Osteoblast (primary cell): ENCODE data around the gene SRD5A1. TPM values are rescaled to one million over a fixed set of nuclear protein-coding genes. Genes with fewer than 3 reads are reported as not detected.

Experiments
- DNase-seq: peaks from one replicate; pipeline ENCODE4 v3.0.0; 2011; ENCODE audit warnings: low spot score, mixed read lengths; ENCODE audit not compliant: insufficient read length; ENCODE audit errors: missing footprints
- H2AFZ ChIP-seq: 2 replicates; pipeline ENCODE4 v1.6.0; 2011; ENCODE audit warnings: mild to moderate bottlenecking, low read length
- H3K27ac ChIP-seq: 2 replicates; pipeline ENCODE4 v1.5.1; 2011; ENCODE audit warnings: mild to moderate bottlenecking, low read depth, low read length, moderate library complexity
- H3K27me3 ChIP-seq: 2 replicates; pipeline ENCODE4 v1.6.0; 2012; ENCODE audit warnings: mild to moderate bottlenecking, control low read depth, inconsistent platforms, low read length, moderate library complexity; ENCODE audit not compliant: insufficient read depth
- H3K36me3 ChIP-seq: 2 replicates; pipeline ENCODE4 v1.5.1; 2011; ENCODE audit warnings: mild to moderate bottlenecking, low read length, control low read depth, moderate library complexity; ENCODE audit not compliant: insufficient read depth
- H3K4me1 ChIP-seq: 2 replicates; pipeline ENCODE4 v1.5.1; 2011; ENCODE audit warnings: mild to moderate bottlenecking, low read length, control low read depth, moderate library complexity; ENCODE audit not compliant: insufficient read depth
- H3K4me2 ChIP-seq: 2 replicates; pipeline ENCODE4 v1.6.0; 2011; ENCODE audit warnings: mild to moderate bottlenecking, low read length; ENCODE audit not compliant: insufficient read depth
- H3K4me3 ChIP-seq: fragments of 200-600 bp; sonication (generic); 3 replicates; pipeline ENCODE4 v1.5.1; 2012; ENCODE audit warnings: mild to moderate bottlenecking, low read length, inconsistent platforms; ENCODE audit not compliant: insufficient read depth
- H3K79me2 ChIP-seq: 2 replicates; pipeline ENCODE4 v1.6.0; 2012; ENCODE audit warnings: mild to moderate bottlenecking, low read length, control low read depth, inconsistent platforms; ENCODE audit not compliant: insufficient read depth
- H3K9me3 ChIP-seq: 2 replicates; pipeline ENCODE4 v1.5.1; 2011; ENCODE audit warnings: low read depth, low read length, control low read depth
- H4K20me1 ChIP-seq: 2 replicates; pipeline ENCODE4 v1.6.0; 2012; ENCODE audit warnings: mild to moderate bottlenecking, low read length, control low read depth; ENCODE audit not compliant: insufficient read depth
- CTCF ChIP-seq: IDR thresholded peaks from 2 replicates; pipeline ENCODE4 v1.5.1; 2011; ENCODE audit warnings: mild to moderate bottlenecking, low read depth, low read length, moderate library complexity; ENCODE audit errors: extremely low read depth
- total RNA-seq: library from RNA; depleted of rRNA; stranded (reverse); fragments of >200 nt; gene quantifications from 2 replicates; pipeline ENCODE4 v1.2.3, GENCODE V29; 2012

The SRD5A1 gene
- total RNA-seq, 1 donor: 9.4 TPM

DNA sequence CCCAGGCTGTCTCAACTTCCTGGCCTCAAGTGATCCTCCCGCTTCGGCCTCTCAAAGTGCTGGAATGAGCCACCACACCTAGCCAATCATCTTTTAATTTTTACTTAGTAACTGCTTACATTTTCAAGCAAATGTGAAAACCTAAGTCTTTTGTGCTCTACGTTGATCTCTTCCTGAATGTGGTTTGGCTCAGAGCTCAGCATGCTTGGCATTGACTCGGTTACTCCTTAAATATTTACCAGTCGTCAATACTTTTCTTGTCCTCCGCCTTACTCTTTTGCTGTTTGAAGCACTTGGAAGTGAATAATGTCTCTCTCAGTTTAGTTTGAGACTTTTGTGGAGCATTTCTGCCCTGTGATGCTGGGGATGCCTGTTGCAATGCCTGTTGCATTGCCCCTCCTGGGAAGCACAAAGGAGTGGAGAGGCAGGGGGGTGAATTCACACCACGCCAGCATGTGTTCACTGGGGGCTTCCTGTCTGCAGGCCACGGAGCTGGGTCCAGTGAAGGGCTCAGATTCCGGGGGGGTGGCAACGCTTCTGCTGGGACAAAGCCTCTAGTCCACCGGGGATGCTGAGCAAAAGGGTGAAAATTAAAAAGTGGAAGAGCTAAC lies 66.9 kb downstream of the SRD5A1 start:
- Histone ChIP-seq H3K4me2 (no peak overlapping the region), H3K79me2 (no peaks in the 10 kb centered on the region), H3K36me3 (no peaks in the 10 kb centered on the region), H3K27ac (no peak overlapping the region), H3K4me1 (peaks cover 18% of the 10 kb centered on the region), H3K27me3 (peaks cover 17% of the 10 kb centered on the region), H3K9me3 (no peaks in the 10 kb centered on the region), H4K20me1 (no peaks in the 10 kb centered on the region), H2AFZ (no peak overlapping the region), H3K4me3 (no peak overlapping the region)
- no peak for DNase-seq
- TF ChIP-seq CTCF: no peak

DNA sequence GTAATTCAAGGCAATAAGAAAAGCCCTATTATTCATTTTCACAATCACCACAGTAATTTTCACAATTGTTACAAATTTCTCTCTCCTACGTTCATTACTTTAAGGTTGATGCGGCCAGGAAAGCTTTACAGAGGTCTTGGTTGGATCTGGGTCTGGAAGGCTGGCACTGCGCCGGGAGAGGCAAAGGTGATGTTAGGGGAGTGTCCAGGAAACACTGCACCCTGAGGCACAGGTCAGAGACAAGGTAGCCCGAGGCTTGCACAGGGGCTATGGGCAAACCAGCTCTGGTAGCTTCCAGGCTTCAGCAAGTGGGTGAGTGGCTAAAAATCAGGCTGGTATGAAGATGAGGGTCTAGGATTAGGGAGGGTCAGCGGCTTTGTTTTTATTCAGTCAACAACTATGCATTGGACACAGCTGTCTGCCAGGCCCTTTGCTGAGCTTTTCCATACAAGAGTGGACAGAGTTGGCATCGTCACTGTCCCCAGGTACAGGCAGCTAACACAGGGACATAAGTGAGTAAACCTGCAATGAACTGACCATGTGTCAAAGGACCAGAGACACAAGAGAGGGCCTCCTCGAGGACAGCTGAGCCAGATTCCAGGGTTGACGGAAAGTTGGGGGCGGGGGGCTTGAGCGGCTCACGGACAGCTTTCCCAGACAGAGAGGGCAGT lies 67.6 kb downstream of the SRD5A1 start:
- no peaks in the 10 kb centered on the region for H3K79me2 ChIP-seq
- H2AFZ ChIP-seq: no peak overlapping the region
- no peaks in the 10 kb centered on the region for H3K36me3 ChIP-seq
- no peaks in the 10 kb centered on the region for H4K20me1 ChIP-seq
- no peak overlapping the region for H3K27ac ChIP-seq
- peak; percentile 35 for DNase-seq
- H3K27me3 ChIP-seq: peaks cover 17% of the 10 kb centered on the region
- no peak overlapping the region for H3K4me3 ChIP-seq
- TF ChIP-seq CTCF: no peak
- peaks cover 22% of the 10 kb centered on the region for H3K4me1 ChIP-seq
- H3K4me2 ChIP-seq: no peak overlapping the region
- H3K9me3 ChIP-seq: no peaks in the 10 kb centered on the region

GRCh38 chr5:6701491-6701890 lies 68.3 kb downstream of the SRD5A1 start:
- Histone ChIP-seq H3K79me2 (no peaks in the 10 kb centered on the region), H3K27me3 (peaks cover 17% of the 10 kb centered on the region), H3K27ac (no peak overlapping the region), H3K4me3 (no peak overlapping the region), H3K4me1 (peaks cover 22% of the 10 kb centered on the region), H2AFZ (no peak overlapping the region), H4K20me1 (no peaks in the 10 kb centered on the region), H3K4me2 (no peak overlapping the region), H3K9me3 (no peaks in the 10 kb centered on the region), H3K36me3 (no peaks in the 10 kb centered on the region)
- no peak for DNase-seq
- no peak for TF ChIP-seq CTCF

DNA sequence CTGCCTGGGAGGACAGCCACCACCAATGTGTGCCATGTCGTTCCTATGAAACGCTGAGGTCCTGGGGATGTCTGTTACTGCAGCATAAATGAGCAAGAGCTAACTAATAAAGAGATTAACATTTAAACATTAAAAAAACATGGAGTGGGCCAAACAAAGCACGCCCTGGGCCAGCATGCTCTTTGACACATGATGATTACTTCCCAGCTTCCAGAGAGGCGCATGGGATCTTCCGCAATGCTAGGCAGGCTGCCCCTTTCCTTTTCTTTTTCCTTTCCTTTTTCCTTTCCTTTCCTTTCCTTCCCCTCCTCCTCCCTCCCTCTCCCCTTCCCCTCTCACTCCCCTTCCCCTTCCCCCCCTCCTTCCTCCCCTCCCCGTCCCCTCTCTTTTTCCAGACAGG lies 69.4 kb downstream of the SRD5A1 start:
- no peak overlapping the region for H3K4me2 ChIP-seq
- no peaks in the 10 kb centered on the region for H3K79me2 ChIP-seq
- no peak overlapping the region for H2AFZ ChIP-seq
- no peaks in the 10 kb centered on the region for H3K9me3 ChIP-seq
- TF ChIP-seq CTCF: no peak
- no peaks in the 10 kb centered on the region for H3K36me3 ChIP-seq
- H4K20me1 ChIP-seq: no peaks in the 10 kb centered on the region
- peaks cover 17% of the 10 kb centered on the region for H3K27me3 ChIP-seq
- no peak overlapping the region for H3K27ac ChIP-seq
- DNase-seq: no peak
- peaks cover 22% of the 10 kb centered on the region for H3K4me1 ChIP-seq
- H3K4me3 ChIP-seq: no peak overlapping the region
